NCI-H1694 treated with DMSO at 0.1 percent for 48 hours (cell line): ENCODE results near the gene FOXO6.

Source experiments
- DNase-seq: peaks from one replicate; lab custom pipeline; 2025; lab: John Stamatoyannopoulos, UW

Gene FOXO6

GRCh38 chr1:41351262-41352151 lies 9.7 kb upstream of the FOXO6 start:
- DNase-seq, result no peak

GRCh38 chr1:41353744-41354143 lies 7.5 kb upstream of the FOXO6 start:
- no peak for DNase-seq

- DNase-seq, result no peak
Observed at GRCh38 chr1:41354956-41355355, 6.3 kb upstream of the FOXO6 start.

- DNase-seq, result no peak
Observed at GRCh38 chr1:41355356-41355755, 5.9 kb upstream of the FOXO6 start.

GRCh38 chr1:41355761-41356160 lies 5.5 kb upstream of the FOXO6 start:
- no peak for DNase-seq

DNA sequence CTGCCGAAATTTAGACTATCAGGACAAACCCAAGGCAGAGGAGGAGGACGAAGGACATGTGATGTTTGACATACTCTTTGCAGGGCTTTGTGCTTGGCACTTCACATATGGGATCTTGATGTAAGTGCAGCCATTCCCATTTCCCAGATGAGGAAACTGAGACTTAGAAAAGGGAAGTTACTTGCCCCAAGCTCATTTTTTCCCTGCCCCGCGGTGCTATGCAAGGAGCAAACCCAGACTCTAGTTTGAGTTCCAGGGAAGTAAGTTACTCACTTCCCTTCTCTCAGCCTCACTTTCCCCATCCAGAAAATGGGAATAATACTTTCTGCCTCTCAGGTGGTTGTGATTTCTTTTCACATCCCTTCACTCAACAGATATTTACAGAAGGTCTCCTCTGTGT lies 4.5 kb upstream of the FOXO6 start:
- no peak for DNase-seq

DNA sequence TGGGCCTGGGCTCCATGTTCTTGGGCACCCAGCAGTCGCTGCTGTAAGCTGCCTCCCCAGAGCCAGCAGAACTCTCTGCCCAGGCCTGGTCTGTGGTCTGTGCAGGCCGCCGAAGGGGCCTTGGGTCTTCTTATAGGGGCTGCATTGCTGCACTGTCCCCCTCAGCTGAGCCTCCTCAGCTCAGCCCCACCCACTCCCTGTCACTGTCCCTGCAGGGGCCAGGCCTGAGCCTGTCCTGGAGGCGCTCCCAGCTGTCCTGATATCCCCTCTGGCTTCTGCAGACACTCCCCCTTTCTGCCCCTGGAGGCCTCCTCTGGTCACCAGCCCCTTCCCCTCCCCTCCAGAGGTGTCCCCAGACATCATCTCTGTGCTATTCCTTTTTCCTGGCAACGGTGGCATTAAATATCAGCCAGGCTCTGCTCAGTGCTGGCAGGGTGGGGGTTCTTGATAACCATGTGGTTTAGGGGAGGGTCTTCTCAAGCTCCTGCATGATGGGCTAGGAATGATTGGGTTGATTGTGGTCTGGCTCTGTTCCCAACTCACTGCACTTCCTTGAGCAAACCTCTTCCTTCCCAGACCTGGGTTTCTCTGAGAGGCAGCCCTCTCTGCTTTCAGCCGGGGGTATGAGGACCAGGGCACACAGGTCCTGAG lies 3.7 kb upstream of the FOXO6 start:
- DNase-seq, result peak; percentile 70

DNA sequence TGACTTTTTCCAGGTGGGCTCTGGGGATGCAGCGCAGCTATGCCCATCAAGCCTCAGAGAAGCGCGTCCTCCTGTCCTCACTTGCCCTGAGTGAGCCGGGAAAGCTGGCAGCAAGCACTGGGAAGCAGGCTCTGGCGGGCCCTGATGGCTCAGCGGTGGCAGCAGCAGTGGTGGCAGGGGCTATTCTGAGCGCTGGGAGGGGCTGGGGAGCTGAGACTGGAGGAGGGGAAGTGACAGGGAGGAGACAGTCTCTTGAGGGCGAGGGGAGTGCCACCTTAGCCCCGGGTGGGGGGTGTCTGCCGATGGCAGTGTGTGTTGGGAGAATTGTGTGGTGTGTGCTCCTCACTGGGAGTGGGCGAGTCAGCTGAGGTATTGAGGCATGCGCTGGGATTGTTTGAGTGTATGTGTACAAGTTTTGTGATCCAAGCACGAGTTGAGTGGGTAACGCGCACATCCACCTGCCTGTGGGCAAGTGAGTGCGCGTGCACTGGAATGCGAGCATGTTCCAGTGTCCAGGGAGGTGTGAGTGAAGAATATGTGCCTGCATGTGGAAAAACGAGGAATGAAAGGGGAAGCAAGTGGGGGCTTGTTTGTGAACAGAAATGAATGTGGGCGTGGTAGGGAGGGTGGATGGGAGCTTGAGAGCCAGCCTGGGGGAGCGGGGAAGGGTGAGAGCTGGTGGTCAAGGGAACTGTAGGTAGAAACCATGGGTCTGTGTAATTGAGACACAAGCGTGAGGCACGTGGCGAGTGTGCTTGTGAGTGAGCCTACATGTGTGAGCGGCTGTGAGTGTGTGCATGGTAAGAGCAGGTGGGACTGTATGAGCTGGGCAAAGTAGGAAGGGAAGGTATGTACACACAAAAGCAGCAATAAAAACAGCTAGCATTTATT lies 2.9 kb upstream of the FOXO6 start:
- peak; percentile 76 for DNase-seq

DNA sequence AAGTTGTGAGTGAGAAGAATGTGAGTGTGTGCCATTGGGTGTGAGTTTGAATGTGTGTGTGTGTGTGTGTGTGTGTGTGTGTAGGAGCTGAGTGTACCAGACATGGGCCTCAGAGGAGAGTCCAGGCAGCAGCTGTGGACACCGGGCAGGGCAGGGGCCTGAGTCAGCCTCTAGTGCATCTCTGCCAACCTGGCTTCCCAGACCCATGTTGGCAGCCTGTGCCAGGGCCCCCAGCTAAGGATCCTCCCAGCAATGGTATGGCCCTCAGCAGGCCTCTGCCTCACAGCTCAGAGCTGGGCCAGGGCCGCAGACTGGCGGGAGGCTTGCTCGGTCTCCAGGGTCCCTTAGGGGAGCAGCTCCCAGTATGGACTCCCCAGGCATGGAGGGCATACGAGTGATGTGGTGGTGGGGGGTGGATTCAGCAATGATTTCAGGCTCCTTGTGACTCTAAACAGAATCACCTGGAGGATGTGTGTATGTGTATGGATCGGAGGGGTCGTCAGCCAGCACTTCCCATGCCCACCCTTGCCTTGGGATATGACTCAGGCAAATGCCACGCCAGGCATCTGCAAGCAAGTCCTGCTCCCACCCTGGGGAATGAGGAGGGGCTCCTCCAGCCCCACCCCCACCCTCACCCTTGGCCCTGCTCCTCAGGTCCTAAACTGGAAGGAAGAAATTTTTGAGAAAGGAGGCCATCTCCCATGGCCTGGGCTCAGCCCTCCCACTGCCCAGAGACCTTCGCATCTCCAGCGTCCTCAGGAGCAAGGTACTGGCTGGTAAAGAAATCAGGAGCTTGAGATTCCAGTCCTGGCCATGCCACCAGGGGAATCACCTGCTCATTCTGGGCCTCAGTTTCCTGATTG lies 1.8 kb upstream of the FOXO6 start:
- DNase-seq, result no peak

DNA sequence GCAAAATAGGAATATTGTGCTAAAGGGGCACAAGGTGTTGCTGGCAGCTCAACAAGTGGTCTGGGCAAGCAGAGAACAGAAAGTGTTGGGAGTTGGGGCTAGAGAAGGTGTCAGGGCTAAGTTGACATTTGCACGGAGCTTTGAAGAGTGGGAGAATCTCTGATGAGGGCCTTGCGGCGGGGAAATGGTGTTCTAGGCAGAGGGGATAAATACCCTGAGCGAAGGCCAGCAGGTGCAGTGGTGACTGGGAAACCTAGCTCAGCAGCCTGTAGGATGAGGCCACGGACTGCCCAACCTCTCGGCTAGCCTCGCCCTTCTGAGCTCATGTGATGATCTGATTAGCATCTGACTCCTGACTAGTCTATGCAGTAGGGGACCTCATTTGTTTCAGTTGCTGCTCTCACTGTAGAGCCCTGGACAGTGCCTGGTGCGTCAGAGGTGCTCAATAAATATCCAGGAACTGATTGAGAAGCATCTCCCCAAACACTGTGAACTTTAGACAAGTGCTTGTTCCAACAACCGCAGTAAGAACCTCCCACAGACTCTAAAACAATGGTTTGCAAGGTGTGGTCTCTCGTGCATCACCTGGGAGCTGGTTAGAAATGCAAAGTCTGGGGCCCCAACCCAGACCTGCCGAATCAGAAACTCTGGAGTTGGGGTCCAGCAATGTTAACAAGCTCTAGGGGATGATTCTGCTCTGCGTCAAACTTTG lies 1.0 kb upstream of the FOXO6 start:
- no peak for DNase-seq

- no peak for DNase-seq
Observed at GRCh38 chr1:41361495-41362356, 492 bp downstream of the FOXO6 start.

GRCh38 chr1:41362357-41362721 lies 1.1 kb downstream of the FOXO6 start:
- no peak for DNase-seq

DNA sequence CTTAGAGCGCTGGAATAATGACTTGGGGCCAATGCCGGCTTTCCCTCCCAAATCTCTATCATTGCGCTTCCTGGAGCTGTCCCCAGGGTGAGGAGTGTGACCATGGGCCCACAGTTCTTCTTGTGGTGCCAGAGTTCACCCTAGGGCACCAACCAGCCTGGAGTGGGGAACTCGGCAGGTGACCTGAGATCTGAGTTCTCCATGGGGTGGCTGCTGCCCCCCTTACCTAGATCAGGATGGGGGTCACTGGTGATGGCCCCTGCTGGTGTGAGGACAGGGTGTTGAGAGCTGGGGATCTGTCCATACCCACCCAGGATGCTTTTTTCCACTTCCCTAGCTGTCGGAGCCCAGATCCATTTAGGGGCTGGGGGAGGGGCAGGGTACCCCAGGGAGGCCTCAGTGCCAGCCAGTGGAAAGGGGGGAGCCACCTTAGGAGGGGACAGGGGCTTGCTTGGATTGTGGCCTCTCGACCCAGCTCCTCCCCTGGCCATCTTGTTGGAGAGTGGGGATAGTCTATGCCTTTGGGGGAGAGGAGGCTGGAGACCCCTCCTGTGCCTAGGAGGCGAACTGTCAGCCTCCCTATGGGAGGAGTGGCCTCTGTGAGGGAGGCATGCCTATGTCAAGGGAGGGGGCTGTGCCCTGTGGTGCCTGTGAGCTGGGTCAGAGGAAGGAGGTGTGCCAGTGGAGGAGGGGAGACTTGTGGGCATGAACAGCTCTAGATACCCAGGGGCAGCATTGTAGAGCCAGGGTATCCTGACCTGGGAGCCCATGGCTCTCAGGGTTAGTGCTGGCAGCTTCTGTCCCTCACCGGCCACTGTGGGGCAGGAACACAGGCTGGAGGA lies 1.7 kb downstream of the FOXO6 start:
- DNase-seq, result no peak

- no peak for DNase-seq
Observed at GRCh38 chr1:41363591-41364320, 2.5 kb downstream of the FOXO6 start.

DNA sequence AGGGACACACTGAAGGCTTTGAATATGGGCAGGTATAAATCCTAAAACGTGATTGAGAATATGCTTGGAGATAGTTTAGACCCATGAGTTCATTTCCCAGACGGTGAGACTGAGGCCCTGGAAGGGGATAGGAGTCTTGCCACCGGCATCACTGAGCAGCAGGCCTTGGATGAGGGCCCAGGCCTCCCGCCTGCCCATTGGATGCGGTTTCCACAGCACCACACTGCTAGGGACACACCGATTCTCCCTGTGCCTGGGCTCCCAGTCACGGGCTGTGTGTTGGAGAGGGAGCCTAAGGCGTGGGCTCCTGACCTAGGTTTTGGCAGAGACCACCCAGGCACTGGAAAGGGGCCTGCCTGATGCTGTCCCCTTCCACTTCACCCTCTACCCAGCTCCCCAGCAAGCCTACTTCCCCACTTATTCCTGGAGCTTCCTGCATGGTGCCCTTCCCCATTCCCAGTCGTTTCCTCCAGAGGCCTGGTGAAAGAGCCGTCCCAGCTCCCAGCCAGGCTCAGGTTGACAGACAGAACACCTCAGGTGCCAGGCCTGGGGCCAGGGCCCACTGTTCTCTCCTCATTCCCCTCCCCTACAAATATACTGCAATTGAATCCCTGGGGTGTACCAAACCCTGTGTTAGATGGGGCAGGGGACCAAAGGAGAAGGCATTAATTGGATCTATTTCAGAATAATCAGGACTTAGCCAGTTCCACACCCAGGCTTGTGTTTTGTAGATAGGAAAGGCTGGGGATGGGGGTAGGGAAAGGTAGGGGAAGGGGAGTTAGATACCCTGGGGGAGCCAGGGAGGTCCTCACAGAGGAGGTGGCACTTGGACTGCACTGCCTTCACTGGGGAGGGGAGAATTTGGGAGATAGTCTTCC lies 3.4 kb downstream of the FOXO6 start:
- peak; percentile 16 for DNase-seq

- no peak for DNase-seq
Observed at GRCh38 chr1:41365320-41365633, 4.0 kb downstream of the FOXO6 start.

GRCh38 chr1:41365772-41366454 lies 4.7 kb downstream of the FOXO6 start:
- DNase-seq, result peak; percentile 78
